ENCODE data around the gene AK9.

The AK9 gene

DNA sequence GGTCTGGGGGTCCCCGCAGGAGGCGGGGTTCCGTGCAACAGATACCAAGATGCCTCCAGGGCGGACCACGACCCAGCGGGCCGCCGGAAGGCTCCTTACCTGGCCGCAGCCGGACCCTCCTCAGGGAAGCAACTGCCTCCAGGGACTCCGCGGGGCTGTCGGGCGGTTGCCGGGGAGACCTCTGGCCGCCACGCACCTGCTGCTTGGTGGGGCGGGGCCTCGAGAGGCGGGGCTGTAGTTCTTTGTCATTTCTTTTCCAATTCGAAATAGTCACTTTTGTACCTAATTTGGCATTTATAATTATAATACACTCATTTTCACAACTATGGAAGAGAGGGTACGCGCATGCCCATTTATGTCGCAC is 647 bp downstream of the AK9 start:
- TF ChIP-seq, protein P1, sequence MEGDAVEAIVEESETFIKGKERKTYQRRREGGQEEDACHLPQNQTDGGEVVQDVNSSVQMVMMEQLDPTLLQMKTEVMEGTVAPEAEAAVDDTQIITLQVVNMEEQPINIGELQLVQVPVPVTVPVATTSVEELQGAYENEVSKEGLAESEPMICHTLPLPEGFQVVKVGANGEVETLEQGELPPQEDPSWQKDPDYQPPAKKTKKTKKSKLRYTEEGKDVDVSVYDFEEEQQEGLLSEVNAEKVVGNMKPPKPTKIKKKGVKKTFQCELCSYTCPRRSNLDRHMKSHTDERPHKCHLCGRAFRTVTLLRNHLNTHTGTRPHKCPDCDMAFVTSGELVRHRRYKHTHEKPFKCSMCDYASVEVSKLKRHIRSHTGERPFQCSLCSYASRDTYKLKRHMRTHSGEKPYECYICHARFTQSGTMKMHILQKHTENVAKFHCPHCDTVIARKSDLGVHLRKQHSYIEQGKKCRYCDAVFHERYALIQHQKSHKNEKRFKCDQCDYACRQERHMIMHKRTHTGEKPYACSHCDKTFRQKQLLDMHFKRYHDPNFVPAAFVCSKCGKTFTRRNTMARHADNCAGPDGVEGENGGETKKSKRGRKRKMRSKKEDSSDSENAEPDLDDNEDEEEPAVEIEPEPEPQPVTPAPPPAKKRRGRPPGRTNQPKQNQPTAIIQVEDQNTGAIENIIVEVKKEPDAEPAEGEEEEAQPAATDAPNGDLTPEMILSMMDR (IDR thresholded peaks at IDR 0.05) = no peak

DNA sequence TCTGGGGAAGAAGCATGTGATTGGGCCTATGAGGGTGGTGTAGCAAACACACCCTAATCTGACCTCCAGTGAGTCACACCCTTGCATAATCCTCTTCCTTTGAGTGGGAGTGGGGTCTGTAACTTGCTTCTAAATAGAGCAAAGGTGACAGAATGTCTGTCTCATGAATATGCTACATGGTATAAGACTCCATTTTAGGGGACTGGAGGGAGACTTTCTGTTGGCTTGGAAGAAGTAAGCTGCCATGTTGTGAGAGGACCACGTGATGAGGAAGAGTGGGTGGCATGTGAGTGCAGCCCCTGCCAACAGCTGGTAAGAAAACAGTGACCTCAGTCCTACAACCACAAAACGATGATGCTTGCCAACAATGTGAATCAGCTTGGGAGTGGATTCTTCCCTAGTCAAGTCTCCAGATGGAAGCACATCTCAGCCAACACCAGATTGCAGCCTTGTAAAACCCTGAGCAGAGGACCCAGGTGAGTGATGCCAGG is 3.7 kb downstream of the AK9 start:
- TF ChIP-seq, protein P1 (IDR thresholded peaks at IDR 0.05) = no peak

DNA sequence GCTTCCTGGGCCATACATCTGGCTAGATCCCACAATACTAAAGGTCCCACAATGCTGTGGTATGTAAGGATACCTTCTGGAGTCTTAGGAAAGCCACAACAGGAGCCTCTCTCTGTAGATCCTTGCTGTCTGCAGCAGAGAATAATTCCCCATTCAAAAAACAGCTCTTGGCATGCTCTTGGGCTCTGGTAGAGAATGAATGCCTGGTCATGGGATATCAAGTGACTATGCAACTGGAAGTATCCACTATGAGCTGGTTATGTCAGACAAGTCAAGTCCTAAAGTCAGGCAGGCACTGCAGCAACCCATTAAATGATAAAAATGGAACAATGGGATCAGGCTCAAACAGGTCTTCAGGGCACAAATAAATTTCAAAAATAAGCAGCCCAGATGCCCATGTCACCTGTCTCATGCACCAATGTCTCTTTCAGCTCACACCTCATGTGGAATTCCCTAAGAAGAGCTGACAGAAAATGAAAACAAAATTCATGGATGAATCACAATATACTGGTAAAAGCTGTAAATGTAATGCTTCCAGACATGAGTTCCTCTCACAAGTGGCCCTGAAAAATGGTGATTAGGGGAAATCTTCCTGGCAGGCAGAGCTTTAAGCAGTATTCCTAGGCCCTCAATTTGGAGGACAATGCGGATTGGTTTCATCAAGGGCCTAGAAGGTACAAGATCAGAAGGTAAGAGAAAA is 4.3 kb downstream of the AK9 start:
- TF ChIP-seq, protein P1 (IDR thresholded peaks at IDR 0.05) = no peak

DNA sequence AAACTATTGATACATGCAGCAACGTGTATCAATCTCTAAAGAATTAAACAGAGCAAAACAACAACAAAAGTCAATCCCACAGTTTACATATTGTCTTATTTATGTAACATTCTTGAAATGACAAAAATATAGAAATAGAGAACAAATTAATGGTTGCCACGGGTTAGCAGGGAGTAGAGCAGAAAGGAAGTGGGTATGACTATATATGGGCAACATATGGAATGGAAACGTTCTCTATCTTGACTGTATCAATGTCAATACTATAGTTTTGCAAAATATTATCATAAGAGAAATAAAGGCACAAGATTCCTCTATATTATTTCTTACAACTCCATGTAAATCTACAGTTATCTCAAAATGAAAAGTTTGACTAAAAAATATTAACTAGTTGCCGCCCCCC is 12.8 kb downstream of the AK9 start:
- TF ChIP-seq, protein P1 (IDR thresholded peaks at IDR 0.05) = no peak

DNA sequence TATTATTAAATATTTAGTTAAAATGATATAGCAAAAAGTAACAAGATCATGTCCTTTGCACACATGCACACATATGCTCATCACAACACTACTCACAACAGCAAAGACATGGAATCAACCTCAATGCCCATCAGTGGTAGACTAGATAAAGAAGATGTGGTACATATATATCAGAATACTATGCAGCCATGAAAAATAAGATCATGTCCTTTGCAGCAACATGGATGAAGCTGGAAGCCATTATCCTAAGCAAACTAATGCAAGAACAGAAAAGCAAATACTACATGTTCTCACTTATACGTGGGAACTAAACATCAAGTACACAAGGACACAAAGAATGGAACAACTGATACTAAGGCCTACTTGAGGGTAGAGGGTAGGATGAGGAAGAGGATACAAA is 14.3 kb downstream of the AK9 start:
- TF ChIP-seq, protein P1 (IDR thresholded peaks at IDR 0.05) = no peak

DNA sequence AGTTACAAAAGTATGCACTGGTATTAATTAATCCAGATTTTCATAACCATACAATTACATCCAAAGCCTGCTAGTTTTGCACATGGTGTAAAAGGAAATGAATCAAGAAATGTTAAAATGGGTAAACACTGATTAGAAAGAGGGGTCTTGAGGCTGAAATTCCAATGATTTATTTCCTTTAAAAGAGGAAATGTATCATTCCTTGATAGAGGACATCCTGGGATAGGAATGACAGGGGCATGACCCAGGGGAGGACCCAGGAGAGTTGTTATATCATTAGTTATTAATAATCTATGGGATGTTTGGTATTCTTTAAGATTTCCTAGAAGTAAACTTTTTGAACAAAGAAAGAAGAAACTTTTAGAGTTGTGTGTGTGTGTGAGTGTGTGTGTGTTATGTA is 18.2 kb downstream of the AK9 start:
- TF ChIP-seq, protein P1 (IDR thresholded peaks at IDR 0.05) = no peak

DNA sequence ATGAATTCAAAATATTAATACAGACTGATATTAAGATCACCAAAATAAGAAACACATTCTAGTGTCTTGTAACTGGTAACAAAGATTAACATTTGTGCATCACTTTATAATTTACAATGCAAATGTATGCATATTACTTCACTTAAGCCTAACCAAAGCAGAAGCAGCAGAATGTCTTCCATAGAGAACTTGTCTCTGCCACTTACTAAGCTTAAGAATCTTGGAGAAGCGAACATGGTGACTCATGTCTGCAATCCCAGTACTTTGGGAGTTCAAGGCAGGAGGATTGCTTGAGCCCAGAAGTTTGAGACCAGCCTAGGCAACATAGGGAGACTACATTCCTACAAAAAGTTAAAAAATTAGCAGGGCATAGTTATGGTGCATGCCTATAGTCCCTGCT is 18.8 kb downstream of the AK9 start:
- TF ChIP-seq, protein P1 (IDR thresholded peaks at IDR 0.05) = no peak

DNA sequence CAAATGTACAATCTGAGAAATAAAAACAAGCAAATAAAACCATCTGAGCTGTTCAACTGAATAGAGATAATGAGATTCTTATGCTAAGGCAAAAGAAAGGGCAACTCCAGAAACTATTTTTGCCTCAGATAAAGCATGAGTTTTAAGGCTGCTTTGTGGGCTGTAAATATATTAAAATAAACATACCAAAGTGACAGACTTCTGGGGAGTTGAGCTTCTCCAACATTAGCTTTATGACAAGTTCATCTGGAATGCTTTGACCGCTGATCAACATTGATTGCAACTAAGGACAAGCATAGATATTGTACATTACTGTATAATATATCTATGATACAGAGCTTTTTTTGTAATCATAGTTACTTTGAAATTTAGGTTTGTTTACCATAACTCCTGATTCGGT is 19.3 kb downstream of the AK9 start:
- TF ChIP-seq, protein P1 (IDR thresholded peaks at IDR 0.05) = no peak
